Measurements from ENCODE around the gene PTCH2. TPM values are rescaled to one million over a fixed set of nuclear protein-coding genes. Genes with fewer than 3 reads are reported as not detected.

The PTCH2 gene
- total RNA-seq, 2 donors from 2014 or later: 1.5 to 1.6 TPM

DNA sequence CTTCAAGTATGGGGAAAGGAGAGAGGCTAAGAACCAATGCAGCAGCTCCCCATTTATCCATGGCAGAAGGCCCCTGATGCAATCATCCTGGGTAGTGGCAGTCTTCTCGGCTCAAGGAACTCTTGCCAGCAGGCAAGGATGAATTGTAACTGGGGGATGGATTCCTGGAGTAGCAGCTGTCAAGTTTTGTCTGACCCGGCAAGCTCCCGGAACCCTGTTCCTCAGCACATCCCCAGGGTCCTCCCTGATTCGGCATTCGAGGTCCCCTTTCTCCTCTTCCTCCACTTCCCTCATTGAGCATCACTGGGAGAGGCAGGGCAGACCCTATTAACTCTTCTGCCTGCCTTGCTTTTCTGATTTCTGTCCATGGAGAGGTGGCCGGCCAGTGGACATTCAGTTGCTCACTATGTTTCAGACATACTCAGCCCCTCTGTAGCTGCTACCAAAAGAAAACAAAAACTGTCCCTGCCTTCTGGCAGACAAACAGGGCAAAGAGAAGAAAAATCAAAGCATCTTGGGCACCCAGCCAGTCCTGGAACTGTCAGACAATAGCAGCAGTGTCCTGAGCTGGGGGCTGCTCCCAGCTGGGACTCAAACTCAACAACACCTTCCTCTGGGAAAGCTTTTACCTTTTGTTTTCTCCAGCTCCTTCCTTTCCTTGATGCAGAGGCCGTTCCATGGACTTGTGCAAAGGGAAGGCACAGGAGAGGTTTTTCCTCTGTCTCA lies 5.6 kb upstream of the PTCH2 start:
- H3K27me3 Mint-ChIP-seq (ENCODE audit: insufficient read depth): peaks cover 8% of the 10 kb centered on the region
- H3K27ac Mint-ChIP-seq: no peak overlapping the region
- TF ChIP-seq CTCF (conservative IDR thresholded peaks at IDR 0.05): no peak
- H3K4me3 ChIP-seq (ENCODE audit: low read length): no peak overlapping the region
- peaks cover 17% of the 10 kb centered on the region for H3K4me1 Mint-ChIP-seq
- 93 to 97% methylated on average over 6 to 7 of the region's 7 CpGs for WGBS, 2 experiments (ENCODE audit: insufficient coverage in 1 of 2, insufficient read length in 1 of 2)
- no peaks in the 10 kb centered on the region for H3K36me3 ChIP-seq (ENCODE audit: control insufficient read depth, insufficient read depth, low read length)
- no peak overlapping the region for H3K9ac ChIP-seq (ENCODE audit: extremely low read depth, low read length, poor library complexity, severe bottlenecking)
- H3K36me3 Mint-ChIP-seq (ENCODE audit: low read depth): no peaks in the 10 kb centered on the region
- H3K4me1 ChIP-seq (ENCODE audit: control insufficient read depth, insufficient read depth, low read length): peaks cover 12% of the 10 kb centered on the region
- no peak overlapping the region for H3K27ac ChIP-seq (ENCODE audit: low read depth, low read length)
- no peak for DNase-seq
- no peaks in the 10 kb centered on the region for H3K9me3 Mint-ChIP-seq
- no peaks in the 10 kb centered on the region for H3K27me3 ChIP-seq (ENCODE audit: control insufficient read depth, insufficient read depth, low read length, poor library complexity, severe bottlenecking)
- H3K4me3 Mint-ChIP-seq: no peak overlapping the region
- no peaks in the 10 kb centered on the region for H3K9me3 ChIP-seq (ENCODE audit: control insufficient read depth, low read length)

DNA sequence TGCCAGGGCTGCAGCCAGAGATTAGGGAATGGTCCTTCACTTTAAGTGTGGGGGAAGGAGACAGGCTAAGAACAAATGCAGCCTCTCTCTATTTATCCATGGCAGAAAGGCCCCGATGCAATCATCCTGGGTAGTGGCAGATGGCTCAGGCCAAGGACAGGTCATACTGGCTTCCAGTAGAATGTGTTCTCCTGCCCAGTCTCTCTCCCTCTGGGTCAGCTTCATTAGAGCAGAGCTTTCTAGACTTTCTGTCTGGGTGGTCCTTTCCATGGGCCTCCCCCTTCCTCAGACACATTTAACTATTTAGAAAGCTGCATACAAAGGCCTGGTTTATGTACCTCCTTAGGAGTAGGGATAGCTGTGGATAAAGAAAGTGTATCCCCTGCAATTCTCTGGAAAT lies 4.8 kb upstream of the PTCH2 start:
- 100% methylated on average over 1 of the region's 1 CpG for WGBS, 2 experiments (ENCODE audit: insufficient coverage in 1 of 2, insufficient read length in 1 of 2)
- DNase-seq: no peak
- H3K27ac Mint-ChIP-seq: no peak overlapping the region
- Histone ChIP-seq H3K36me3 (ENCODE audit: control insufficient read depth, insufficient read depth, low read length) (no peaks in the 10 kb centered on the region), H3K4me3 (ENCODE audit: low read length) (no peak overlapping the region), H3K27me3 (ENCODE audit: control insufficient read depth, insufficient read depth, low read length, poor library complexity, severe bottlenecking) (no peaks in the 10 kb centered on the region), H3K27ac (ENCODE audit: low read depth, low read length) (no peak overlapping the region), H3K9ac (ENCODE audit: extremely low read depth, low read length, poor library complexity, severe bottlenecking) (no peak overlapping the region), H3K9me3 (ENCODE audit: control insufficient read depth, low read length) (no peaks in the 10 kb centered on the region), H3K4me1 (ENCODE audit: control insufficient read depth, insufficient read depth, low read length) (peaks cover 12% of the 10 kb centered on the region)
- no peaks in the 10 kb centered on the region for H3K36me3 Mint-ChIP-seq (ENCODE audit: low read depth)
- H3K9me3 Mint-ChIP-seq: no peaks in the 10 kb centered on the region
- no peak overlapping the region for H3K4me3 Mint-ChIP-seq
- peaks cover 8% of the 10 kb centered on the region for H3K27me3 Mint-ChIP-seq (ENCODE audit: insufficient read depth)
- no peak for TF ChIP-seq CTCF (conservative IDR thresholded peaks at IDR 0.05)
- peaks cover 17% of the 10 kb centered on the region for H3K4me1 Mint-ChIP-seq

GRCh38 chr1:44846985-44847384 lies 3.9 kb upstream of the PTCH2 start:
- no peak for TF ChIP-seq CTCF (conservative IDR thresholded peaks at IDR 0.05)
- Histone ChIP-seq H3K4me1 (ENCODE audit: control insufficient read depth, insufficient read depth, low read length) (peaks cover 12% of the 10 kb centered on the region), H3K27me3 (ENCODE audit: control insufficient read depth, insufficient read depth, low read length, poor library complexity, severe bottlenecking) (peaks cover 7% of the 10 kb centered on the region), H3K9me3 (ENCODE audit: control insufficient read depth, low read length) (no peaks in the 10 kb centered on the region), H3K36me3 (ENCODE audit: control insufficient read depth, insufficient read depth, low read length) (no peaks in the 10 kb centered on the region), H3K9ac (ENCODE audit: extremely low read depth, low read length, poor library complexity, severe bottlenecking) (no peak overlapping the region), H3K27ac (ENCODE audit: low read depth, low read length) (no peak overlapping the region), H3K4me3 (ENCODE audit: low read length) (no peak overlapping the region)
- no peaks in the 10 kb centered on the region for H3K9me3 Mint-ChIP-seq
- peaks cover 17% of the 10 kb centered on the region for H3K4me1 Mint-ChIP-seq
- H3K27ac Mint-ChIP-seq: no peak overlapping the region
- no peak for DNase-seq
- WGBS, 2 experiments (ENCODE audit: insufficient coverage in 1 of 2, insufficient read length in 1 of 2): 60 to 100% methylated on average over 1 of the region's 1 CpG
- no peak overlapping the region for H3K4me3 Mint-ChIP-seq
- H3K36me3 Mint-ChIP-seq (ENCODE audit: low read depth): no peaks in the 10 kb centered on the region
- peaks cover 13% of the 10 kb centered on the region for H3K27me3 Mint-ChIP-seq (ENCODE audit: insufficient read depth)

All from endodermal cell (in vitro differentiated cells).